GM12892 (cell line): Measurements from ENCODE around the gene SRCIN1.
"Not testable (repeated sequence)": the region's sequence is repeated elsewhere in the genome, so short reads cannot be mapped to it uniquely, and the experiment has no call there.

Experiments
- POLR2A ChIP-seq: IDR thresholded peaks from 2 replicates; pipeline ENCODE4 v1.6.1; 2011; ENCODE audit warnings: low read depth, low read length, control low read depth
- POLR2AphosphoS5 ChIP-seq: IDR thresholded peaks from 2 replicates; pipeline ENCODE4 v1.6.1; 2011; ENCODE audit warnings: low read depth, low read length, control low read depth

DNA sequence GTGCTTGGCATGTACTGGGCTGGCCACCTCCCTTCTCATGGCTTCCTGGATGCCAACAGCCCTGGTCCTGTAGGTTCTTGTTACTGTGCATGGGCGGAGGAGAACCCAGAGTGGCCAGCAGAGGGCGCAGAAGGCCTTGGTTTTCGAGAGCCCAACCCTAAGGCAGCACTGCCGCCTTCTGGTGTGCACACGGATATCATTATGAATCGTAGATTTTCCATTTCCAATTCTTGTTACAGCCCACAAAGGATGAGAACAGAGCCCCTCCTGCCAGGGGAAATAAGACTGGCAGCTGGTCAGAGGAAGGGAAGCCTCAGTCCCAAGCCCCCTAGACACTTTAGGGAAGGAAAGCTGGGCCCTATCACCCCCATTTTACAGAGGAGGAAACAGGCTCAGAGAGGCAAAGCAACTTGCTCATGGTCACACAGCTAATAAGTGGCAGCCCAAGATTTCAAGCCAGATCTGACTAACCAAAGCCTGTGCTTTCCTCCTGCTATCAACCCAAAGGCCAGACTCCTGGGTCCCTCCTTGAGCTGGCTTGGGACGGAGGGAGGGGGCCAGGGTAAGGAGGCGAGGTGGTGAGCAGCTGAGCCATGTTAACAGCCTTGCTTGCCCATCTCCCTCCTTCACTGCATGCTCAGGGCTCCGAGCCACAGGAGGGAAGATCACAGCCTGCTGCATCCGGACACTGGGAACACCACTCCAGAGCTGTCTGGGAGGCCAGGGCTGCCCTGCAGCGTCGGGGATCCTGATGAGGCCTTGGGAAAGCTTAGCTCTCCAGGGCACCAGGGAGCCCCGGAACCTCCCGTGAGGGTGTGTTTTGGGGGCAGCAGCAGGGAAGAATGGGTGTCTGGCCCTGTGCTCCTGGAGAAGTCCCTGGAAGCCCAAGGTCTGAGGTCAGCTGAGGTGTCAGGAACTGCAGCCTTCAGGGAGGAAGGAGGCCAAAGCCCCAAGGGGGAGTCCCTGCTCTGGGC is 113.4 kb downstream of the SRCIN1 start:
- not testable (repeated sequence) for TF ChIP-seq POLR2A, POLR2AphosphoS5
